CD4-positive, alpha-beta memory T cell (primary cell): ENCODE measurements around the gene TENT5C. TPM values are rescaled to one million over a fixed set of nuclear protein-coding genes. Genes with fewer than 3 reads are reported as not detected.
A peak's percentile ranks its signal among the peaks of the same experiment; 100 is the strongest.

ENCODE experiments used
- CTCF ChIA-PET: fragments of 350-600 bp; sonication (Branson Sonifier 250); formaldehyde crosslinking; loops from one replicate; lab custom pipeline; 2021; ENCODE audit warnings: inconsistent platforms; ENCODE audit not compliant: partially characterized antibody; lab: Charles Lee
- POLR2A ChIA-PET: fragments of 350-600 bp; sonication (Branson Sonifier 250); formaldehyde crosslinking; loops from one replicate; lab custom pipeline; 2021; ENCODE audit not compliant: partially characterized antibody; lab: Charles Lee
- DNase-seq, 5 donors: peaks; one replicate each; pipeline versions ENCODE4 v3.0.0 to v3.0.0-alpha.2; 2020 to 2022; ENCODE audit warnings: mixed read lengths in 1 of 5
- H3K27ac ChIP-seq: one replicate; pipeline ENCODE4 v1.7.0; 2013; ENCODE audit warnings: low read depth, low read length
- H3K27me3 ChIP-seq: 2 replicates; pipeline ENCODE4 v1.7.0; 2013; ENCODE audit warnings: mild to moderate bottlenecking, low read length, moderate library complexity; ENCODE audit not compliant: insufficient read depth
- H3K36me3 ChIP-seq: 2 replicates; pipeline ENCODE4 v1.7.0; 2013; ENCODE audit warnings: mild to moderate bottlenecking, low read length, moderate library complexity; ENCODE audit not compliant: insufficient read depth
- H3K4me1 ChIP-seq: 2 replicates; pipeline ENCODE4 v1.7.0; 2013; ENCODE audit warnings: mild to moderate bottlenecking, low read length, moderate library complexity; ENCODE audit not compliant: insufficient read depth
- H3K4me3 ChIP-seq, 2 donors: one replicate each; pipeline ENCODE4 v1.7.0; 2013; ENCODE audit warnings: low read length in 2 of 2, mild to moderate bottlenecking in 1 of 2
- H3K9me3 ChIP-seq, 2 donors: one replicate each; pipeline ENCODE4 v1.7.0; 2013; ENCODE audit warnings: low read length in 2 of 2, control low read depth in 1 of 2; ENCODE audit not compliant: control insufficient read depth in 1 of 2
- H3K27ac Mint-ChIP-seq, 7 donors: one replicate each; pipeline ENCODE4 v1.8.0; 2020 to 2021; ENCODE audit warnings: mixed read lengths in 7 of 7, mild to moderate bottlenecking in 6 of 7, inconsistent platforms in 3 of 7, moderate library complexity in 3 of 7
- H3K27me3 Mint-ChIP-seq, 2 donors: one replicate each; pipeline ENCODE4 v1.8.0; 2020 to 2021; ENCODE audit warnings: mixed read lengths in 2 of 2
- H3K36me3 Mint-ChIP-seq, 2 donors: one replicate each; pipeline ENCODE4 v1.8.0; 2020 to 2021; ENCODE audit warnings: mixed read lengths in 2 of 2, inconsistent platforms in 1 of 2, mild to moderate bottlenecking in 1 of 2
- H3K4me1 Mint-ChIP-seq, 4 donors: one replicate each; pipeline ENCODE4 v1.8.0; 2020 to 2021; ENCODE audit warnings: mixed read lengths in 4 of 4, mild to moderate bottlenecking in 1 of 4
- H3K4me3 Mint-ChIP-seq, 8 donors: one replicate each; pipeline ENCODE4 v1.8.0; 2020 to 2021; ENCODE audit warnings: mixed read lengths in 8 of 8, mild to moderate bottlenecking in 7 of 8, moderate library complexity in 6 of 8, inconsistent platforms in 3 of 8
- H3K9me3 Mint-ChIP-seq, 8 donors: one replicate each; pipeline ENCODE4 v1.8.0; 2020 to 2021; ENCODE audit warnings: mixed read lengths in 8 of 8, mild to moderate bottlenecking in 5 of 8, inconsistent platforms in 3 of 8, moderate library complexity in 1 of 8
- intact Hi-C: fragments of 100-400 bp; cut with micrococcal nuclease; formaldehyde crosslinking; loops from one replicate; pipeline ENCODE4 v1.15.1; 2023
- polyA plus RNA-seq, 2 donors: library from polyadenylated mRNA; unstranded; fragments of 300-500 nt; fragmentation: Illumina TruSeq; gene quantifications; one replicate each; pipeline ENCODE4 v1.2.3, GENCODE V29; 2021
- total RNA-seq, 2 experiments: library from RNA; stranded (reverse); gene quantifications; one replicate each; pipeline ENCODE4 v1.2.3, GENCODE V29; 2021

Gene TENT5C
- total and polyA plus RNA-seq, 4 experiments from 2014 or later, result 5.3 to 43.0 (median 14.4) TPM

DNA sequence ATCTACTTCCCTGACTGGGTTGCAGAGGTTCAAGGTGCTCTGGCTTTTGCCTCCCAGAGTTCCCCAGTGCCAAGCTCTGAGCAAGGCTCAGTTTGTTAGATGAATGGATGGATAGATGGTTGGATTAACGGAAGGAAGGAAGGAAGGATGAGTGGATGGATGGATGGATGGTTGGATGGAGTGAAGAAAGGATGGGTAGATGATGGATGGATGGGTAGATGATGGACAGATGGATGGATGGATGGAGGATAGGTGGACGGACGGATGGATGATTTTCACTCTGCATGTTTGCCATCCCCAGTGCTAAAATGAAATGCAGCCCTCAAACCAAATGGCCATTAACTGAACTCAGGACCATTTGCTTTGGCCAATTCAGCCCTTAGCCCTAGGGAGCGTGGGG, 27.4 kb upstream of the TENT5C start:
- H3K4me3 ChIP-seq, result no peak overlapping the region
- Mint-ChIP-seq H3K4me1 (peaks cover 0 to 10% (median under 1%) of the 10 kb centered on the region in 4 donors), H3K4me3 (peak overlapping the region in 1 of 8 donors; percentile 18), H3K9me3 (peaks cover 0 to 2% (median 0%) of the 10 kb centered on the region in 8 donors), H3K36me3 (no peaks in the 10 kb centered on the region), H3K27me3 (no peaks in the 10 kb centered on the region), H3K27ac (no peak overlapping the region)
- H3K27me3 ChIP-seq, result no peaks in the 10 kb centered on the region
- ChIA-PET POLR2A (interaction anchor here (1.4 kb wide), 1 partner anchor 29 kb away, joined by 5 read pairs; no protein-coding TSS in a partner anchor), CTCF (interaction anchor here (1.4 kb wide), 1 partner anchor 44 kb away, joined by 5 read pairs; no protein-coding TSS in a partner anchor)
- no peaks in the 10 kb centered on the region for H3K9me3 ChIP-seq
- no peak for DNase-seq
- peaks cover 5% of the 10 kb centered on the region for H3K4me1 ChIP-seq
- H3K36me3 ChIP-seq, result no peaks in the 10 kb centered on the region
- H3K27ac ChIP-seq, result no peak overlapping the region
- intact Hi-C loops, result no loop called here

DNA sequence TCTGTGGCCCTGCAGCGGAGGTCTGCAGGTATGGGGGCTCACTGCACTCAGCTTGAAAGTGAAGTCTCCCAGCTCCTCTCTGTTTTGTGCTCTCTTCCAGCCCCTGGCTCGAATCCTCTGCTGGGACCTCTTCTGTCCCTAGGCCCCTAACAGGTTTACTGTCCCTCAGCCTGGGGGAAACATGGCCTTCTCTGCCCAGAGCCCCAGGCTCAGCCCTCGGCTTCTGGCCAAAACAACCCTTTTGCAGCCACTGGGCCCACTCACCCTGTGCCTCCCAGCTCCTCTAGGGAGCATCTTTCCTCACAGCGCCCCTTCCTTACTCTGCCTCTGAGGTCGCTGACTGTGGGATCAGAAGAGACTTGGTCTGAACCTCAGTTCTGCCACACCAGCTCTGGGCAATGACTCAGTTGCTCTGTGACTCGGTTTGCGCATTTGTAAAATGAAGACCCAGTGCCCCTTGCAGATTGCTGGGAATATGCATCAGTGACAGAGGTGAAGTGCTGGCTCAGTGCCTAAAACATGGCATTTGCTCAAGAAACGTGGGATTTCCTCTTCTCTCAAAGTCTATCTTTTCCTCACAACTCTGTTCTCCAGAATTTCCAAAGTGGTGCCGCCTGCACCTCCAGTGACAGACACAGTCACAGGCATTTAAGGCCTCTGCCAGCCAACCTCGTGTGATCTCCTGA, 26.5 kb upstream of the TENT5C start:
- Histone ChIP-seq H3K4me3 (no peak overlapping the region), H3K4me1 (no peaks in the 10 kb centered on the region), H3K27me3 (no peaks in the 10 kb centered on the region), H3K36me3 (no peaks in the 10 kb centered on the region), H3K9me3 (no peaks in the 10 kb centered on the region), H3K27ac (no peak overlapping the region)
- Mint-ChIP-seq H3K4me3 (no peak overlapping the region), H3K27ac (peak overlapping the region in 2 of 7 donors; percentile 35 to 64), H3K27me3 (no peaks in the 10 kb centered on the region), H3K36me3 (no peaks in the 10 kb centered on the region), H3K4me1 (peaks cover 0 to 1% (median under 1%) of the 10 kb centered on the region in 4 donors), H3K9me3 (peaks cover 0 to 2% (median 0%) of the 10 kb centered on the region in 8 donors)
- DNase-seq, result no peak
- ChIA-PET POLR2A (no interaction called here), CTCF (no interaction called here)
- intact Hi-C loops, result no loop called here

DNA sequence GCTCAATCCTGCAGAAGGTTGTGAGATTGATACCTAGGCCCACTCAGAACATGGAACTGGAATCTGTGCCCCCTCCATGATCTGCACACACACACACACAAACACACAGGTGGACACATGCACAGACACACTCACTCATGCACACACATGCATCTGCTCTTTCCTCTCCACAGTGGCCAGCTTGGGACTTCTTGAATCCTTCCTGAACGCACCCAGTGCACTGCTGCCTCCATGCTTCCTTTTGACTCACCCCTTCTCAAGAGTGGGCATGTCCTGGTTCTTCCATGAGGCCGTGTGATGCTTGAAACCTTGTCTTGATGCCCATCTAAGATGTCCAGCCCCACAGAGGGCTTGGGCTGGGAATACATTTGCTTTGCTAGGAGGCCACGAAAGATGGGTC, 25.4 kb upstream of the TENT5C start:
- no peaks in the 10 kb centered on the region for H3K27me3 Mint-ChIP-seq
- Histone ChIP-seq H3K4me3 (no peak overlapping the region), H3K27ac (no peak overlapping the region), H3K9me3 (no peaks in the 10 kb centered on the region), H3K27me3 (no peaks in the 10 kb centered on the region), H3K4me1 (no peaks in the 10 kb centered on the region), H3K36me3 (no peaks in the 10 kb centered on the region)
- no peak for DNase-seq
- CTCF ChIA-PET, result interaction anchor here (4.3 kb wide), 1 partner anchor 45 kb away, joined by 19 read pairs; no protein-coding TSS in a partner anchor
- H3K27ac Mint-ChIP-seq, result peak overlapping the region in 1 of 7 donors; percentile 43
- H3K36me3 Mint-ChIP-seq, result no peaks in the 10 kb centered on the region
- intact Hi-C loops, result no loop called here
- no peak overlapping the region for H3K4me3 Mint-ChIP-seq
- peaks cover 0 to 1% (median 0%) of the 10 kb centered on the region in 4 donors for H3K4me1 Mint-ChIP-seq
- H3K9me3 Mint-ChIP-seq, result peaks cover 0 to 2% (median 0%) of the 10 kb centered on the region in 8 donors
- POLR2A ChIA-PET, result no interaction called here

DNA sequence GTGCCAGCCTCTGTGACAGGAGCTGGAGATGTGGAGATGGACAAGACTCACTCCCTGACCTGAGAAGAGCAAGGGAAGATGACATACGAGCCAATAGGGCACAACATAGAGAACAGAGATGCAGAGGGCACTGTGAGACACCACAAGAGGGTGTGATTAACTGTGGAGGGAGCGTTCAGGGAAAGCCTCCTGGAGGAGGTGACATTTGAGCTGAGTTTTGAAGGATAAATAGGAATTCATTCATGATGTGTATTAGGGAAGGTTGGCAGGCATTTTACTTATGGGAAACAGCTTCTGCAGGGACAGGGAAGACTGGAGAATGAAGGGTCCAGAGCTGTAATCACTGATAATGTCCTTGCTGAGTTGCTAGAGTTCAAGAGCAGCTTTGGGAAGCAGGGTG, 25.0 kb upstream of the TENT5C start:
- H3K9me3 Mint-ChIP-seq, result peaks cover 0 to 2% (median 0%) of the 10 kb centered on the region in 8 donors
- Histone ChIP-seq H3K4me3 (no peak overlapping the region), H3K27me3 (no peaks in the 10 kb centered on the region), H3K4me1 (no peaks in the 10 kb centered on the region), H3K27ac (no peak overlapping the region), H3K9me3 (no peaks in the 10 kb centered on the region), H3K36me3 (no peaks in the 10 kb centered on the region)
- H3K36me3 Mint-ChIP-seq, result no peaks in the 10 kb centered on the region
- CTCF ChIA-PET, result interaction anchor here (4.3 kb wide), 1 partner anchor 46 kb away, joined by 19 read pairs; no protein-coding TSS in a partner anchor
- DNase-seq, result no peak
- POLR2A ChIA-PET, result no interaction called here
- H3K4me1 Mint-ChIP-seq, result peaks cover 0 to 1% (median 0%) of the 10 kb centered on the region in 4 donors
- H3K27ac Mint-ChIP-seq, result peak overlapping the region in 2 of 7 donors; percentile 19 to 55
- H3K27me3 Mint-ChIP-seq, result no peaks in the 10 kb centered on the region
- H3K4me3 Mint-ChIP-seq, result no peak overlapping the region
- intact Hi-C loops, result no loop called here

DNA sequence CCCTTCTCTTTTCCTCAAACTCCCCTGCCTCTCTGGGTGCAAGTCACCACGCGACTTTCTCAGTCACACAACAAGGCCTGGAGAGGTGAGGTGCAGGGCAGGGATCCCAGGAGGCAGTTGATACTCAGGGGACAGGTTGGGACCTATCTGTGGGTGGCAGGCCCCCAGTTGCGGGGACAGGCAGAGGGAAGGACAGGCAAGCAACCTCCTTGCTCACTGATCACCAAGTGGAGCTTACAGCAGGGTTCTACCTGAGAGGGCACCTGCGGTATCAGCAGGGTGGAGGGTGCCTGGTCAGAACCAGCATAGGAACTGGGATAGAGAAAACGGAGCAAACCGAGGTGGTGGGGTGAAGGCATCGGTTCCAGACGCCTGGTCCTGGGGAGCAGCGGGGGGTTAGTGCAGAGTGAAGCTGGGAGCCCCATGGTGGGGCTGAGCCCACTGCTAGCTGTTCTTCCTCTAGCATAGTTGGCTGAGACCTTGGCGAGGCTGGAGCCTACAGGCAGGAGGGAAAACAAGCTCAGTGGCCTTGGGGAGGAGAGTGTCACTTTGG, 24.4 kb upstream of the TENT5C start:
- DNase-seq, result no peak
- Histone ChIP-seq H3K9me3 (no peaks in the 10 kb centered on the region), H3K27me3 (no peaks in the 10 kb centered on the region), H3K27ac (no peak overlapping the region), H3K4me1 (no peaks in the 10 kb centered on the region), H3K36me3 (no peaks in the 10 kb centered on the region), H3K4me3 (no peak overlapping the region)
- Mint-ChIP-seq H3K27ac (peak overlapping the region in 1 of 7 donors; percentile 35), H3K9me3 (peaks cover 0 to 2% (median 0%) of the 10 kb centered on the region in 8 donors), H3K27me3 (no peaks in the 10 kb centered on the region), H3K4me1 (peaks cover 0 to 1% (median 0%) of the 10 kb centered on the region in 4 donors), H3K4me3 (no peak overlapping the region), H3K36me3 (no peaks in the 10 kb centered on the region)
- intact Hi-C loops, result no loop called here
- POLR2A ChIA-PET, result no interaction called here
- CTCF ChIA-PET, result interaction anchor here (1.4 to 4.3 kb wide), 2 partner anchors 46 to 93 kb away, joined by 4 to 19 read pairs; no protein-coding TSS in a partner anchor

DNA sequence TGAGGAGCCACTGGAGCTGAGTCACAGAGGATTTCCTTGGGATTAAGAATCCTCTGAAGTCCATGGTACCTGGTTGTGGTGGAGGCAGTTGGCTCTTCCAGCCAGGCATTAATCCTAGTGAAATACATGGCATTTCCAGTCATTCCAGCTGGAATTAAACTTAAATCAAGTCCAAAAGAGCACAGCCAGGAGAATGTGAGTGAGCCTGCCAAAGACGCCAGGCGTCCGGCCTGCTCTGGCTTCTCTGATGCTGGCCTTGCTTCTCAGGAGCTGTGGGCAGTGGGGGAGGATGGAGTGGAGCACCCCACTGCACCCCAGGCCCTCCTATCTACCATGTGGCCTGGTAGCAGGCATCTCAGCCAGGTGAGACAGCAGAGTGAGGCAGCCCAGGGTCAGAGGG, 23.4 kb upstream of the TENT5C start:
- Histone ChIP-seq H3K9me3 (no peaks in the 10 kb centered on the region), H3K27ac (no peak overlapping the region), H3K4me1 (no peaks in the 10 kb centered on the region), H3K4me3 (no peak overlapping the region), H3K36me3 (no peaks in the 10 kb centered on the region), H3K27me3 (no peaks in the 10 kb centered on the region)
- Mint-ChIP-seq H3K36me3 (no peaks in the 10 kb centered on the region), H3K4me1 (peaks cover 0 to 1% (median 0%) of the 10 kb centered on the region in 4 donors), H3K27ac (peak overlapping the region in 1 of 7 donors; percentile 57), H3K27me3 (no peaks in the 10 kb centered on the region), H3K9me3 (peaks cover 0 to 2% (median 0%) of the 10 kb centered on the region in 8 donors), H3K4me3 (no peak overlapping the region)
- intact Hi-C loops, result no loop called here
- DNase-seq, result no peak
- CTCF ChIA-PET, result interaction anchor here (1.4 to 4.3 kb wide), 2 partner anchors 47 to 92 kb away, joined by 4 to 19 read pairs; no protein-coding TSS in a partner anchor
- POLR2A ChIA-PET, result interaction anchor here (0.5 kb wide), 1 partner anchor 148 kb away, joined by 3 read pairs; no protein-coding TSS in a partner anchor

DNA sequence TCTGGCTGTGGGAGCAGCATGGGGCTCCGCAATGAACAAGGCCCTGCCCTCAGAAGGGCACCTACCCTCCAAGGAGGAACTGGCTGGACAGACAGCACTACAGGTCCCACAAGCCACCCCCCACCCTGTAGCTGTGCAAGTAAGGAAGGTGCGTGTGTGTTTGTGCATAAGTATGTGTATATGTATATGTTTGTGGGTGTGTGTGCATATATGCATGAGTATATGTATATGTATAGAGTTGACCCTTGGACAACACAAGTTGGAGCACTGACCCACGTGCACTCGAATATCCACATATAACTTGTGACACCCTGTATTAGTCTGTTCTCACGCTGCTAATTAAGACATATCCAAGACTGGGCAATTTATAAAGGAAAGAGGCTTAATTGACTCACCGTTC, 22.6 kb upstream of the TENT5C start:
- POLR2A ChIA-PET, result no interaction called here
- DNase-seq, result no peak
- Histone ChIP-seq H3K4me1 (no peaks in the 10 kb centered on the region), H3K27ac (no peak overlapping the region), H3K27me3 (no peaks in the 10 kb centered on the region), H3K36me3 (no peaks in the 10 kb centered on the region), H3K4me3 (no peak overlapping the region), H3K9me3 (no peaks in the 10 kb centered on the region)
- Mint-ChIP-seq H3K9me3 (peaks cover 0 to 2% (median 0%) of the 10 kb centered on the region in 8 donors), H3K27me3 (no peaks in the 10 kb centered on the region), H3K4me1 (peaks cover 0 to 1% (median 0%) of the 10 kb centered on the region in 4 donors), H3K27ac (no peak overlapping the region), H3K36me3 (no peaks in the 10 kb centered on the region), H3K4me3 (no peak overlapping the region)
- CTCF ChIA-PET, result interaction anchor here (4.3 kb wide), 1 partner anchor 48 kb away, joined by 19 read pairs; no protein-coding TSS in a partner anchor
- intact Hi-C loops, result no loop called here
